GM23338 (cell line): ENCODE results near the gene OSBPL7. TPM values are rescaled to one million over a fixed set of nuclear protein-coding genes. Genes with fewer than 3 reads are reported as not detected.

Experiments used
- ATAC-seq: fragments of 200-7000 bp; cut with Tn5 transposase; 3 replicates; pipeline ENCODE4 v1.9.1; 2020
- DNase-seq: peaks from one replicate; pipeline ENCODE4 v3.0.0-alpha.2; 2015; ENCODE audit warnings: low spot score
- H2AFZ ChIP-seq: fragments of 200-600 bp; sonication (generic); 2 replicates; pipeline ENCODE4 v1.8.0; 2016; ENCODE audit warnings: antibody characterized with exemption, mild to moderate bottlenecking, moderate library complexity
- H3F3A ChIP-seq: fragments of 200-600 bp; sonication (generic); replicated peaks from 2 replicates; pipeline ENCODE4 v1.8.0; 2017; ENCODE audit warnings: antibody characterized with exemption, mixed run types, low read depth
- H3K27ac ChIP-seq: fragments of 200-600 bp; sonication (generic); 2 replicates; pipeline ENCODE4 v1.6.1; 2016; ENCODE audit warnings: low read depth
- H3K27me3 ChIP-seq: fragments of 200-600 bp; sonication (generic); 2 replicates; pipeline ENCODE4 v1.8.0; 2016; ENCODE audit warnings: mild to moderate bottlenecking, mixed run types, moderate library complexity; ENCODE audit not compliant: insufficient read depth
- H3K36me3 ChIP-seq: fragments of 200-600 bp; sonication (generic); 2 replicates; pipeline ENCODE4 v1.8.0; 2016; ENCODE audit warnings: mild to moderate bottlenecking; ENCODE audit not compliant: insufficient read depth
- H3K4me1 ChIP-seq: fragments of 200-600 bp; sonication (generic); 2 replicates; pipeline ENCODE4 v1.8.0; 2016; ENCODE audit warnings: mild to moderate bottlenecking, moderate library complexity; ENCODE audit not compliant: insufficient read depth
- H3K4me2 ChIP-seq: fragments of 200-600 bp; sonication (generic); 2 replicates; pipeline ENCODE4 v1.7.1; 2017; ENCODE audit warnings: mixed run types
- H3K4me3 ChIP-seq: fragments of 200-600 bp; sonication (generic); 2 replicates; pipeline ENCODE4 v1.6.1; 2016; ENCODE audit warnings: mixed run types
- H3K79me2 ChIP-seq: fragments of 200-600 bp; sonication (generic); replicated peaks from 2 replicates; pipeline ENCODE4 v1.8.0; 2017; ENCODE audit warnings: mild to moderate bottlenecking; ENCODE audit not compliant: insufficient read depth
- H3K9me2 ChIP-seq: fragments of 200-600 bp; sonication (generic); 2 replicates; pipeline ENCODE4 v1.8.0; 2017; ENCODE audit not compliant: insufficient read depth
- H4K20me1 ChIP-seq: fragments of 200-600 bp; sonication (generic); replicated peaks from 2 replicates; pipeline ENCODE4 v1.8.0; 2017; ENCODE audit warnings: mild to moderate bottlenecking; ENCODE audit not compliant: insufficient read depth
- H3K27ac Mint-ChIP-seq: 2 replicates; pipeline ENCODE4 v1.8.0; 2020; ENCODE audit warnings: inconsistent platforms, mild to moderate bottlenecking, moderate library complexity, mixed read lengths
- H3K27me3 Mint-ChIP-seq: 3 replicates; pipeline ENCODE4 v1.8.0; 2022; ENCODE audit warnings: low read depth, mild to moderate bottlenecking, moderate library complexity, mixed read lengths, inconsistent platforms; ENCODE audit not compliant: insufficient read depth, poor library complexity
- H3K36me3 Mint-ChIP-seq: 3 replicates; pipeline ENCODE4 v1.8.0; 2021; ENCODE audit warnings: low read depth, mild to moderate bottlenecking, inconsistent platforms, moderate library complexity, mixed read lengths
- H3K4me1 Mint-ChIP-seq: 3 replicates; pipeline ENCODE4 v1.8.0; 2020; ENCODE audit warnings: mild to moderate bottlenecking, inconsistent platforms, mixed read lengths
- H3K4me3 Mint-ChIP-seq: 3 replicates; pipeline ENCODE4 v1.8.0; 2021; ENCODE audit warnings: moderate library complexity, mild to moderate bottlenecking, inconsistent platforms, mixed read lengths
- H3K9me3 Mint-ChIP-seq: 3 replicates; pipeline ENCODE4 v1.8.0; 2020; ENCODE audit warnings: moderate library complexity, mild to moderate bottlenecking, inconsistent platforms, mixed read lengths
- CTCF ChIP-seq, 2 experiments: fragments of 200-600 bp in 1 of 2; sonication (generic) in 1 of 2; conservative IDR thresholded peaks; 2 replicates each; pipeline versions ENCODE4 v1.5.1 to v1.6.1; 2016 to 2017; ENCODE audit warnings: antibody characterized with exemption in 2 of 2, low read depth in 2 of 2, mild to moderate bottlenecking in 2 of 2, moderate library complexity in 1 of 2
- ETS1 ChIP-seq: IDR thresholded peaks from 2 replicates; pipeline ENCODE4 v1.6.1; 2016; ENCODE audit warnings: antibody characterized with exemption
- JUNB ChIP-seq: IDR thresholded peaks from one replicate; pipeline ENCODE4 v1.6.1; 2016; ENCODE audit warnings: antibody characterized with exemption; ENCODE audit not compliant: unreplicated experiment
- POLR2AphosphoS5 ChIP-seq: IDR thresholded peaks from 2 replicates; pipeline ENCODE4 v1.6.1; 2016; ENCODE audit warnings: antibody characterized with exemption, low read depth
- ZNF462 ChIP-seq: fragments of 250-450 bp; sonication (Bioruptor Pico); IDR thresholded peaks from 2 replicates; pipeline ENCODE4 v1.5.0; 2020; ENCODE audit warnings: mild to moderate bottlenecking, moderate library complexity
- polyA plus RNA-seq: library from polyadenylated mRNA; unstranded; fragments of >200 nt; fragmentation: Nextera tagmentation; extraction: Ambion mirVana; gene quantifications from 2 replicates; pipeline ENCODE4 v1.2.1, GENCODE V29; 2016
- total RNA-seq: library from RNA; depleted of rRNA; stranded (reverse); fragments of >200 nt; shearing (Covaris generic); gene quantifications from 2 replicates; pipeline ENCODE4 v1.2.3, GENCODE V29; 2014

The OSBPL7 gene
- total and polyA plus RNA-seq, 2 experiments from 2014 or later: 3.4 to 8.1 TPM

- Mint-ChIP-seq H3K4me3 (peak overlapping the region; percentile 95), H3K36me3 (peaks cover 3% of the 10 kb centered on the region; the same call in 1 of the 3 replicates), H3K27me3 (peaks cover 38% of the 10 kb centered on the region), H3K27ac (no peak overlapping the region), H3K9me3 (no peaks in the 10 kb centered on the region), H3K4me1 (peaks cover 47% of the 10 kb centered on the region)
- no peaks in the 10 kb centered on the region for H3F3A ChIP-seq
- H3K4me1 ChIP-seq: peaks cover 20% of the 10 kb centered on the region; the same call in 1 of the 2 replicates
- H3K27ac ChIP-seq: no peak overlapping the region
- H3K4me2 ChIP-seq: no peak overlapping the region
- H3K27me3 ChIP-seq: peaks cover 32% of the 10 kb centered on the region
- DNase-seq (no peak), ATAC-seq (peak; percentile 12)
- TF ChIP-seq JUNB: no peak
- H3K36me3 ChIP-seq: no peaks in the 10 kb centered on the region
- H4K20me1 ChIP-seq: no peaks in the 10 kb centered on the region; the same call in 1 of the 2 replicates
- H3K9me2 ChIP-seq: no peaks in the 10 kb centered on the region
- no peaks in the 10 kb centered on the region; the same call in 1 of the 2 replicates for H3K79me2 ChIP-seq
- peak overlapping the region; percentile 94; the same call in 1 of the 2 replicates for H3K4me3 ChIP-seq
- peak overlapping the region; percentile 94; the same call in 1 of the 2 replicates for H2AFZ ChIP-seq
These were observed 20.1 kb upstream of the OSBPL7 start for GRCh38 chr17:47841488-47842291.

- no peaks in the 10 kb centered on the region for H4K20me1 ChIP-seq
- peaks cover 20% of the 10 kb centered on the region; the same call in 1 of the 2 replicates for H3K4me1 ChIP-seq
- no peaks in the 10 kb centered on the region for H3K9me2 ChIP-seq
- peak within 1 kb of the TSS; percentile 94 for H3K4me3 ChIP-seq
- ATAC-seq (peak; percentile 93), DNase-seq (peak; percentile 96)
- H3K27ac ChIP-seq: no peak within 1 kb of the TSS
- H3K79me2 ChIP-seq: no peaks in the 10 kb centered on the region; the same call in 1 of the 2 replicates
- H3K4me2 ChIP-seq: peak within 1 kb of the TSS; percentile 95
- H3K27me3 ChIP-seq: peaks cover 24% of the 10 kb centered on the region
- TF ChIP-seq ETS1 (peak; percentile 32; the same call in 1 of the 2 replicates), POLR2AphosphoS5 (peak; percentile 82), CTCF (conservative IDR thresholded peaks at IDR 0.05; ENCODE audit: low read depth in 2 of 2) (peak; percentile 79 to 97), ZNF462 (CRISPR knock-in tag) (no peak)
- no peaks in the 10 kb centered on the region for H3K9me3 Mint-ChIP-seq
- no peak within 1 kb of the TSS for H3K27ac Mint-ChIP-seq
- peak within 1 kb of the TSS; percentile 95 for H3K4me3 Mint-ChIP-seq
- peaks cover 46% of the 10 kb centered on the region for H3K4me1 Mint-ChIP-seq
- H3K36me3 Mint-ChIP-seq: peaks cover 3% of the 10 kb centered on the region; the same call in 1 of the 3 replicates
- no peaks in the 10 kb centered on the region for H3F3A ChIP-seq
- peaks cover 30% of the 10 kb centered on the region for H3K27me3 Mint-ChIP-seq
- H2AFZ ChIP-seq: peak within 1 kb of the TSS; percentile 95
- H3K36me3 ChIP-seq: no peaks in the 10 kb centered on the region
These were observed 19.3 kb upstream of the OSBPL7 start, which contains the start of gene SCRN2 for GRCh38 chr17:47840742-47841487. SCRN2 (minus strand) TSS chr17:47841273; CDS start chr17:47840843, 430 bp downstream.
